Heart left ventricle (tissue), 13 donors: Measurements from ENCODE around the gene STYXL2.

ENCODE experiments used
- POLR2A ChIP-seq, 2 donors: fragments of 450-650 bp; IDR thresholded peaks; one replicate each; pipeline ENCODE4 v1.6.1; 2017; ENCODE audit warnings: antibody characterized with exemption in 2 of 2, mild to moderate bottlenecking in 2 of 2, moderate library complexity in 2 of 2
- TF ChIP-seq, protein P1 (sequence below), 12 donors: fragments of 200-600 bp; sonication (generic) in 4 of 12; IDR thresholded peaks; one replicate each; pipeline versions ENCODE4 v1.5.0 to v1.8.0; 2018 to 2022; ENCODE audit warnings: antibody characterized with exemption in 12 of 12, mild to moderate bottlenecking in 5 of 12
- donor health status: ischemic (EF 13 %, LVEDD 7.1; RV severe dilation, severe dysfunction).
- donor health status: DM: no; HTN: yes; CAD: no.
- donor health status: DM: no; HTN: no; CAD: no.
- donor health status: ischemic (EF 25% LVEDD 6.9; RV normal size, moderate dysfunction).
- donor health status: ischemic (EF 25% LVEDD 5.7; RV mildly dilated, moderate dysfunction).
- donor health status: ischemic (EF 35%, LVEDD 5.7; RV mildly dilated, moderate dysfunction).
- donor health status: nonischemic (EF 11% LVEDD 7.7; RV severe dilation, severe dysfunction).
- donor health status: DM: yes; HTN: yes; CAD: no.
- donor health status: PGD.
- donor health status: ischemic (EF 29% LVEDD 5.4; RV normal size, mild dysfunction).
- donor health status: nonischemic (EF 23%, LVEDD 6.1; RV moderate dilation, normal function).

- TF ChIP-seq, protein P1, sequence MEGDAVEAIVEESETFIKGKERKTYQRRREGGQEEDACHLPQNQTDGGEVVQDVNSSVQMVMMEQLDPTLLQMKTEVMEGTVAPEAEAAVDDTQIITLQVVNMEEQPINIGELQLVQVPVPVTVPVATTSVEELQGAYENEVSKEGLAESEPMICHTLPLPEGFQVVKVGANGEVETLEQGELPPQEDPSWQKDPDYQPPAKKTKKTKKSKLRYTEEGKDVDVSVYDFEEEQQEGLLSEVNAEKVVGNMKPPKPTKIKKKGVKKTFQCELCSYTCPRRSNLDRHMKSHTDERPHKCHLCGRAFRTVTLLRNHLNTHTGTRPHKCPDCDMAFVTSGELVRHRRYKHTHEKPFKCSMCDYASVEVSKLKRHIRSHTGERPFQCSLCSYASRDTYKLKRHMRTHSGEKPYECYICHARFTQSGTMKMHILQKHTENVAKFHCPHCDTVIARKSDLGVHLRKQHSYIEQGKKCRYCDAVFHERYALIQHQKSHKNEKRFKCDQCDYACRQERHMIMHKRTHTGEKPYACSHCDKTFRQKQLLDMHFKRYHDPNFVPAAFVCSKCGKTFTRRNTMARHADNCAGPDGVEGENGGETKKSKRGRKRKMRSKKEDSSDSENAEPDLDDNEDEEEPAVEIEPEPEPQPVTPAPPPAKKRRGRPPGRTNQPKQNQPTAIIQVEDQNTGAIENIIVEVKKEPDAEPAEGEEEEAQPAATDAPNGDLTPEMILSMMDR (IDR thresholded peaks at IDR 0.05): no peak
- no peak for TF ChIP-seq POLR2A (IDR thresholded peaks at IDR 0.05)
Observed at GRCh38 chr1:167067904-167068303, 26.0 kb upstream of the STYXL2 start.
